HG03139 (cell line): ENCODE data around the gene ATP6V1F.

Experiments used
- ATAC-seq: cut with Tn5 transposase; IDR thresholded peaks from one replicate; pipeline ENCODE4 v1.9.1; 2021; ENCODE audit not compliant: unreplicated experiment

Gene ATP6V1F

DNA sequence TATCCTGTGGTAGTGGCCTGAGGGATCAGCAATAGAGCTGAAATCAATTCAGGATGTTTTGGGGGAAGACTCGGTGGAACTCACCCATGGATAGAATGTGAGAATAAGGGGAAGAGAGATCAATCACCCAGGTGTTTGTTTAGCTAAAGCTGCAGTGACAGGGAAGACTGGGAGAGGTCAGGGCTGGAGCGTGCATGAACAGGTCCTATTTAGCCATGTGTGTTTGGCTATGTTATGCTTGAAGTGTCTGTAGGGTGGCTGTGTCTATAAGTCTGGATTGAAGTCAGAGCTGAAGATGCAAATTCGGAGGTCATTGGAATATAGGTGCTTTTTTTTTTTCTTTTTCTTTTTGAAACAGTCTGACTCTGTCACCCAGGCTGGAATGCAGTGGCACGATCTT, 4.6 kb downstream of the ATP6V1F start:
- no peak for ATAC-seq

GRCh38 chr7:128867842-128868623, 5.4 kb downstream of the ATP6V1F start:
- no peak for ATAC-seq

GRCh38 chr7:128868624-128869137, 6.0 kb downstream of the ATP6V1F start:
- no peak for ATAC-seq

DNA sequence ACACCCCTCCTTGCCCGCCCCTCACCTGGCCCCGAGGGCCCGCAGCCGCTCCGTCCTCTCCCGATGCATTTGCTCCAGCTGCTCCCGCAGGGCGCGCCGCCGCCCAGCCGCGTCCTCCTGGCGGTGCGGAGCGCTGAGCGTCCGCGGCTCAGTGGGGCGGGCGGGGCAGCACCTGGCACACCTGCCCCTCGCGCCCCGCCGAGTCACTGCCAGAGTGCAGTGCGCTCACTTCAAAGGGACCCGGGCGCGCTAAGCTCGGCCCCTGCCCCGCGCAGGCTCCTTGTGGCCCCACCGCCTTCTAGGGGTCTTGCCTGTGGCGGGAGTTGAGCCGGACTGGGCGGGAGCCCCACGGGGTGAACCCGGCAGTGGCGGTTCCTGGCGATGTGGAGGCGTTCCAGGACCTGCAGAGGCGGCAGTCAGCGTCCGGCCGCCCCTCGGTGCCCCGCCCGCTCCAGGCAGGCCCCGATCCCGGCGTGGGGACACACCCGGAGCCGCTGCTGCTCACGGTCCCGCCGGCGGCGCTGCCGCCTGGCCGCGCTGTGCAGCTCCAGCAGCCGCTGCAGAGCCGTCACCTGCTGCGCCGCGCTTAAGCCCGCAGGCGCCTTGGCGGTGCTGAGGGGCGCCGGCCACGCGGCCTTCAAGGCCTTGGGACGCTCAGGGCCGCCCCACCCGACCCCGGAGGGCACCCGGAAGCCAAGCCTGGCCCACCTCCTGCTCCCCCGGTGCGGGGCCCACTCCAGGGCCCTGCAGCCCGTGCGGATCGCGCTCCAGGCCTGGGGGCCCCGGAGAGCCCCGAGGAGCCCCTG, 6.7 kb downstream of the ATP6V1F start:
- no peak for ATAC-seq

GRCh38 chr7:128869944-128870285, 7.3 kb downstream of the ATP6V1F start:
- ATAC-seq: no peak

- ATAC-seq: no peak
These were observed 8.4 kb downstream of the ATP6V1F start for GRCh38 chr7:128871050-128871449.

- no peak for ATAC-seq
These were observed 9.8 kb downstream of the ATP6V1F start for GRCh38 chr7:128872394-128872824.

DNA sequence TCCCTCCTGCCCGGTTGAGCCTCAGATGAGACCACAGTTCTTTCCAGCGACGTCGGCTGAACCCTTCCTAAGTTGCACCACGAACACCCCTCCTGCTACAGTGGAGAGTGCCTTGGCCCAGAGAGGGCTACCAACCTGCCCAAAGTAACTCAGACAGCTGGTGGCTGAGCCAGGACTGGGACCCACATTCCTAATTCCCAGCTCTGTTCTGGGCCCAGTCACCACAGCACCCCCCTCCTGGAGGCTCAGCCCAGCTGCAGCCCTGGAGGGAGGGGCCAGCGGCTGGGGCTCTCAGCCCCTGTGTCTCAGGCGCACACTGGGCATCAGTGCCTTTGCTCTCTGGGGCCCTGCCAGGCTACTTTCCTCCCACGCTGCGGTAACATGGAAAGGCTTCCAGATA, 10.6 kb downstream of the ATP6V1F start:
- no peak for ATAC-seq

- no peak for ATAC-seq
These were observed 11.7 kb downstream of the ATP6V1F start for GRCh38 chr7:128874140-128875031.

DNA sequence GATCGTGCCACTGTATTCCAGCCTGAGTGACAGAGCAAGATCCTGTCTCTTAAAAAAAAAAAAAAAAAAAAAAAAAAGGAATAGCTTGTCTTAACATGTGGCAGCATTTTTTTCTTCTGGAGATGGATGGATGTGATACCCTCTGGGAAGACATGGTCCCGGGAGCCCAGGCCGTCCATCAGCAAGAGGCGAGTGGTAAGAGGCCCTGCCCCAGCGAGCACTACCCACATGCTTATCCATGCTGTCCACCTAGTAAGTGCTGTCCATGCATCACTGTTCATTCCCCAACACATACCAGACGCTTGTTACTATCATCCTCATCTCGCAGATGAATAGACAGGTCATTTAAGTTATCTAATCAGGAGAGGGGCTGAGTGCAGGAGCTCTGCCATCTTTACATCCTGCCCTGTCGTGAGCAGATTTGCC, 12.9 kb downstream of the ATP6V1F start:
- ATAC-seq: no peak

DNA sequence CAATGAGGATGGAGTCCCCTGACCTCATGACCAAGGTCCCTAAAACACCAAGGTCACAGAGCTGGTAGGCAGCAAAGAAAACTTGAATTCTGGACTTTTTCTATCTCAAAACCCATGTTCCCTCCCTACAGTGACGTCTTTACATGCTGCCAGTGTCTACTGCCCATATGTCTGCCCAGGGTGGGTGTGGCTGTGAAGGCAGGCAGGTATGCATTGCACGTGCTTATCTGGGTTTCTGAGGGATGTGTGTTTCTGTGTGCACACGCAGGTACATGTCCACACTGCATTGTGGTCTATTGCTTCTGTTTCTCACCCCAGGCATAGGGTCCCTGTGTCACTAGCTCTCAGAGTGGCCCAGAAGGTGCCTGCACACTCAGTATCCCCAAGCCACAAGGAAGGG, 13.5 kb downstream of the ATP6V1F start:
- ATAC-seq: no peak

DNA sequence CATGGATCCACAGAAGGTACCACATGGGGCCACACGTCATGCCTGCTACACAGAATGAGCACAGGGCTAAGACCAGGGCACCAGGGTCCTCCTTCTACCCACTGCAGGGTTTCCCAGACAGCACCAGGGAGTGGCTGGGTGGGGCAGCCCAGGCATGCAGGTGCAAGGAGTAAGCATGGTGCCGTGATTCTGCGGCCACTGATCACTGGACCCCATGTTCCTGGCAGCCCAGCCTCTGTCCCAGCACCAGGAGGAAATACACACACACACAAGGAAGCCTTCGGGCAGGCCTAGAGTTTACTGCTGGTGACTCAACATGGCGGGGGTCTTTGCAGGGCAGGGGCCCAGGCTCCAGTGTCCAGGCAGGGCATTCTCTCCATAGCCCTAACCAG, 13.9 kb downstream of the ATP6V1F start:
- no peak for ATAC-seq

- no peak for ATAC-seq
These were observed 14.5 kb downstream of the ATP6V1F start for GRCh38 chr7:128876978-128877755.

GRCh38 chr7:128877756-128878120, 15.1 kb downstream of the ATP6V1F start:
- no peak for ATAC-seq

GRCh38 chr7:128878226-128879105, 15.8 kb downstream of the ATP6V1F start:
- ATAC-seq: no peak

DNA sequence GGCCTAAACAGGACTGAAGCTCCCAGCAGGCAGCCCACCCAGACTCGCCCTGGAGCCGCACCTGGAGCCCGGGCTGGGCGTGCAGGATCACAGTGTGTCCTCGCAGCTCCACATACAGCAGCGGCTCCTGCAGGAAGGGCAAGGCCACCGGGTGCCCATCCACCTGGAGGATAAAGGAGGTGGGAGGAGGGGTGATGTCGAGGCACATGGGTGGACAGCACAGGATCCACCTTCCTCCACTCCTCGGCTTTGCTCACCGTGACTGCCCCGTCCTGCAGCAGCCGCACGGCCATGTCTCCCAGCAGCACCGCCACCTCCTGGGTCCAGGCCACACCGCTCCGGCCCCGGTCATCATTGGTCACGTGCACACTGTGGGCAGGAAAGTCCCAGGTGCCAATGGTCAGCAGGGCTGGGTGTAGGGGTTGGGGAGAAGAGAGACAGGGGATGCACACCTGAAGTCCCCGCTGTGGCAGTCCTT, 16.8 kb downstream of the ATP6V1F start:
- no peak for ATAC-seq

DNA sequence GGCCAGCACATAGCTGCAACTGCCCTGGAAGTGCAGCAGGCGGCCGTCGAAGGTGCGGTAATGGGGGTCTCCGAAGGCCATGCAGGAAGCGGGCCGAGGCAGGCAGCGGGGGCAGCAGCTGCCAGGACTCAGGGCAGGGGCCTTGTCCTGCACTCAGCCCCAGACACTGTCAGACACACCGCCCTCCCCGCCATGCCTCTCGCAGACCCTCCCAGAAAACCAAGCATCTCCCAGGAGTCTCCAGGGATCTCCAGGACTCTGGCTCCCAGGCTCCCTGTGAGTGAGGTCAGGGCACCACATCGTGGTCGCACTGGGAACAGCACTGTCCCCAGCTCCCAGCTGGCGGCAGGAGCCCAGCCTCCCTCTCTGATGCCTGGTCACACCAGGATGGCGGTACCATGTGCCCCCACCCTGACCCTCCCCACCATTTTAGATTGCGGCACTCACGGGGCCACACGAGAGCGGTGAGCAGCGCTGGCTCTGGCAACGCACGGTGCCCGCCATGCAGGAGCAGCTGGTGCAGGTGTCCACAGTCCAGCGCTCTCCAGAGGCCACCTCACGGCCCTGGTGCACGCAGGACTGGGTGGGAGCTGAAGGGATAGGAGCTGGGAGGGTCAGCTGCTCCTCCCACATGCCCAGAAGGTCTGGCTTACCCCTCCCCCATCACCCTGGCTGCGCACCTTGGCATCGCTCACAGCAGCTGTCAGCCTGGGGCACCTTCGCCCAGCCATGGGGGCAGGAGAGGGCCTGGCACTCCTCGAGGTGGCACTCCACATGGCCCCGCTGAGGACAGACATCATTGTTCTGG, 17.5 kb downstream of the ATP6V1F start:
- ATAC-seq: no peak

DNA sequence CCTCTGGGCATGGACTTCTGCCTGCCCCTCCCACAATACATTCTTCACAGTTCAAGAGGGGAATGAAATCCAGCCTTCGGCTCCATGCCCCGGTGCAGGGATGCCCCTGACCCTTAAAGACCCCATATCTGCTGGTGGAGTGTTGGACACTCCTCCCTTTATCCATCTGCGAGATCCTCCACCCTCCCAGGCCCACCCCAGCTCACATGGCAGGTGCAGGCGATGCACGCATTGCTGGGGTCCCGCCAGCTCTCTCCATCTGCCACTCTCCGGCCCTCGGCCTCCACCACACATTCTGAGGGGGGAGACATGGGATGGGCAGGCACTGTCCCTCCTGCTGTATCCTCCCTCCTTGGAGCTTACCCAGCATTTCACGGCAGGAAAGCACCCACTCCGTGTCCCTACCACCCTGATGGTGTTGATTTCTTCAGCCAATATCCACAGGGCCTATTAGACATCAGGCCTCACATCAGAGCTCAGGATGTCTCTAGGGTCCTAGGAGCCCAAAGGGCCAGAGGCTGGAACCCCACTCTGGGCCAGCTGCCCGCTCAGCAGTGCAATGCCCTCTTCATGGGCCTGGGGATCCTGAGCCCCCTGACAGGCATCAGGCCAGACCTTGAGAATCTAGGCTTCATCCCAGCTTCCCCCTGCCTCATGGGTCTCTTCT, 18.3 kb downstream of the ATP6V1F start:
- no peak for ATAC-seq
